CD4-positive, CD25-positive, alpha-beta regulatory T cell (primary cell): Measurements from ENCODE around the gene FABP1. TPM values are rescaled to one million over a fixed set of nuclear protein-coding genes. Genes with fewer than 3 reads are reported as not detected.

Source experiments
- ATAC-seq, 2 donors: fragments of 150-1000 bp; cut with Tn5 transposase; one replicate each; pipeline ENCODE4 v1.10.0; 2021; ENCODE audit warnings: low read depth in 2 of 2, moderate number of reproducible peaks in 2 of 2, moderate library complexity in 1 of 2
- DNase-seq, 3 donors: peaks; one replicate each; pipeline versions ENCODE4 v3.0.0 to v3.0.0-alpha.2; 2012 to 2022; ENCODE audit warnings: mixed read lengths in 1 of 3
- H3K27ac ChIP-seq: one replicate; pipeline ENCODE4 v1.7.0; 2013; ENCODE audit warnings: mild to moderate bottlenecking, low read length; ENCODE audit not compliant: insufficient read depth, poor library complexity, severe bottlenecking
- H3K27me3 ChIP-seq: one replicate; pipeline ENCODE4 v1.7.0; 2013; ENCODE audit warnings: low read length; ENCODE audit not compliant: control insufficient read depth, insufficient read depth
- H3K36me3 ChIP-seq: one replicate; pipeline ENCODE4 v1.7.0; 2013; ENCODE audit warnings: mild to moderate bottlenecking, low read length, moderate library complexity; ENCODE audit not compliant: control insufficient read depth, insufficient read depth
- H3K4me1 ChIP-seq: 2 replicates; pipeline ENCODE4 v1.7.0; 2013; ENCODE audit warnings: mild to moderate bottlenecking, low read length; ENCODE audit not compliant: insufficient read depth, control insufficient read depth, poor library complexity, severe bottlenecking
- H3K4me3 ChIP-seq: one replicate; pipeline ENCODE4 v1.7.0; 2013; ENCODE audit warnings: low read depth, mild to moderate bottlenecking, low read length, moderate library complexity
- H3K9me3 ChIP-seq, 2 experiments: 1 replicate in 1 of 2; 2 replicates in 1 of 2; pipeline ENCODE4 v1.7.0; 2013; ENCODE audit warnings: low read length in 2 of 2, mild to moderate bottlenecking in 1 of 2, moderate library complexity in 1 of 2; ENCODE audit not compliant: control insufficient read depth in 2 of 2
- H3K27ac Mint-ChIP-seq, 3 donors: one replicate each; pipeline ENCODE4 v1.8.0; 2020 to 2022; ENCODE audit warnings: mild to moderate bottlenecking in 3 of 3, mixed read lengths in 3 of 3, moderate library complexity in 2 of 3
- H3K27me3 Mint-ChIP-seq: one replicate; pipeline ENCODE4 v1.8.0; 2022; ENCODE audit warnings: mild to moderate bottlenecking, mixed read lengths
- H3K36me3 Mint-ChIP-seq: one replicate; pipeline ENCODE4 v1.8.0; 2020; ENCODE audit warnings: mixed read lengths
- H3K4me1 Mint-ChIP-seq, 4 donors: one replicate each; pipeline ENCODE4 v1.8.0; 2020 to 2022; ENCODE audit warnings: mixed read lengths in 4 of 4, mild to moderate bottlenecking in 1 of 4
- H3K4me3 Mint-ChIP-seq, 4 donors: one replicate each; pipeline ENCODE4 v1.8.0; 2020 to 2022; ENCODE audit warnings: mild to moderate bottlenecking in 4 of 4, mixed read lengths in 4 of 4, moderate library complexity in 3 of 4
- H3K9me3 Mint-ChIP-seq, 7 donors: one replicate each; pipeline ENCODE4 v1.8.0; 2020 to 2022; ENCODE audit warnings: mixed read lengths in 7 of 7, mild to moderate bottlenecking in 3 of 7, moderate library complexity in 2 of 7
- polyA plus RNA-seq, 4 donors: library from polyadenylated mRNA; unstranded; fragments of 300-500 nt; fragmentation: Illumina TruSeq; gene quantifications; one replicate each; pipeline ENCODE4 v1.2.3, GENCODE V29; 2021
- total RNA-seq: library from RNA; stranded (reverse); gene quantifications from one replicate; pipeline ENCODE4 v1.2.3, GENCODE V29; 2022

The FABP1 gene
- total and polyA plus RNA-seq, 5 donors from 2014 or later = not detected

DNA sequence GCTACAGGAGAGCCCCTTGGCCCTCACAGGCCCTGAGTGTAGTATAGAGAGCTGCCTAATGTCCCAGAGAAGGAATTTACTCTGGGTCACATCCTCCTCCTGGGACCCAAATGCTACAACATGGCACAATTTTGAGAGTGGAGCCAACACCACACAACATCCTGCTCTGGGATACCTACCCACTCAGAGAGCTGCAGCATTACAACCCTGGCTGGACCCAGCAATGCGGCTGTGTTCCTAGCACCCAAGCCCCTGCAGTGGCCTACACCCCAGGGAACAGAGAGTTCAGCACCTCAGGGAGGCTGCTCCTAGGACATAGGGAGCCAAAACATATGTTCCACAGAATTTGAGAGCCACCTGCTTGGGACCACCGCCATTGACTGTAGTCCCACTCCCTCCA, 19.3 kb upstream of the FABP1 start:
- no peaks in the 10 kb centered on the region for H3K27me3 ChIP-seq
- DNase-seq (no peak), ATAC-seq (no peak)
- peaks cover 2 to 29% (median 12%) of the 10 kb centered on the region in 7 donors for H3K9me3 Mint-ChIP-seq
- no peaks in the 10 kb centered on the region for H3K36me3 ChIP-seq
- H3K27me3 Mint-ChIP-seq = peaks cover 17% of the 10 kb centered on the region
- no peaks in the 10 kb centered on the region for H3K36me3 Mint-ChIP-seq
- no peak overlapping the region for H3K4me3 Mint-ChIP-seq
- no peak overlapping the region for H3K27ac ChIP-seq
- H3K4me3 ChIP-seq = no peak overlapping the region
- H3K4me1 Mint-ChIP-seq = no peaks in the 10 kb centered on the region
- H3K27ac Mint-ChIP-seq = no peak overlapping the region
- H3K9me3 ChIP-seq = peaks cover 6 to 20% of the 10 kb centered on the region in 2 experiments
- no peaks in the 10 kb centered on the region for H3K4me1 ChIP-seq

DNA sequence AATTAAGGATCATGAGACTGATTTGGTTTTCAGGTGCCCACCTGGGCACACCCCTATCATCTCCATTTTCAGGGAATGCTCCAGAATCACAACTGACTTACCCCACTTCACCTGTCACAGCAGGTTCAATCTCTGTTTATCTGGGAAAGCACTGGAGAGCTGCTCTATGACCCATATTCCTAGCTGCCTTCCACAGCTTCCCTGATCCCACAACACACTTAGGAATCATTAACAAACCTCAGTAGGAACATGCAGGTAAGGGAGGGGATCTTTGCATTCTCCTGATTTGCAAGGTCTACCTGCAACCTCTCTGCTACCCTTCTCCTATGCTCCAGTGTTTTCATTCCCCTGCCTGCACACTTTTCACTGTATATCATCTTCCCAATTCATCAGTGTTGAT, 18.7 kb upstream of the FABP1 start:
- Histone ChIP-seq H3K36me3 (no peaks in the 10 kb centered on the region), H3K4me3 (no peak overlapping the region), H3K9me3 (peaks cover 6 to 17% of the 10 kb centered on the region in 2 experiments), H3K4me1 (no peaks in the 10 kb centered on the region), H3K27me3 (no peaks in the 10 kb centered on the region), H3K27ac (no peak overlapping the region)
- H3K4me1 Mint-ChIP-seq = no peaks in the 10 kb centered on the region
- DNase-seq (no peak), ATAC-seq (no peak)
- H3K4me3 Mint-ChIP-seq = no peak overlapping the region
- H3K27ac Mint-ChIP-seq = no peak overlapping the region
- H3K9me3 Mint-ChIP-seq = peaks cover 2 to 30% (median 10%) of the 10 kb centered on the region in 7 donors
- H3K27me3 Mint-ChIP-seq = peaks cover 21% of the 10 kb centered on the region
- no peaks in the 10 kb centered on the region for H3K36me3 Mint-ChIP-seq

DNA sequence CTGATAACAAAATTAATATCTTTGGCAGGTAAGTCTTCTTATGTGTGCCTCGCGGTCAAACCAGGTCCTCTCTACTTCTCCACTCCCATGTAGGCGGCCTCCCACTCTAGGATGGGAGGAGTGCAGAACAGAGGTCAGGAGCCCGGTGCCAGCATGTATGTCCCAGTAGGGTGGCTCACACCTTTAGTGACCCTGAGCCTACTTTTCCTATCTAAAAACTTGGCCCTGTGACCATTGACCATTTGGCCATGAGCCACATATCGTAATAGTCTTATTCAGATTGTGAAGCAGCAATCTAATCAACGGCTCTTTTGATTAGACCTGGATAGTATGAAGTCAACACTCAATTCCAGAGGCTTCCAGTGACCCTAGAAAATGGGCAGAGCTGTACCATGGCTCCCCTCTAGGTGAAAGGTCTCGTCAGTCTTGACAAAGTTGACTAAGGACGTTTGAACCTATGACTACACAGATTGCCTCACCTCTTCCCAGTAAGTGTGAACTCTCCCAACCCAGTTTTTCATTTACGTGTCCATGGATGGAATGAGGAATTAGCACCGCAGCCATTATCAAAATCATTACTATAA, 17.1 kb upstream of the FABP1 start:
- no peak overlapping the region for H3K27ac Mint-ChIP-seq

DNA sequence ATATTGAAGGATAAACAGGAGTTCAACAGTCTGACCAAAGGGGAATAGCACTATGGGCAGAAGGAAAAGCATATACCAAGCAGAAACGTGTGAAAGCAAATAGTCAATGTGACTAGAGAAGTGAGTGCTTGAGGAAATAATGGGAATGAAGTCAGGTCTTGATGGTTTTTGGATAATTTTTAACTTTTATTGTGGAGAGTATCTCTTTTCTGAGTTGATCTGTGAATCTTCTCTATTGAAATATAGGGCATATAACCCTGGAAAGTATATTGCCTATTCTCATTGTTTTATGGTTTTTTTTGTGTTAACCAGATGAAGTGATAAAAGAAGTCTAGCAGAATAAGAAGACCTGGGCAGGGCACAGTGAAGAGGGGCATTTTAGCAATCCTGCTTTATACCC, 16.4 kb upstream of the FABP1 start:
- Mint-ChIP-seq H3K27ac (no peak overlapping the region), H3K4me3 (no peak overlapping the region), H3K36me3 (no peaks in the 10 kb centered on the region), H3K4me1 (no peaks in the 10 kb centered on the region), H3K9me3 (peaks cover 2 to 22% (median 7%) of the 10 kb centered on the region in 7 donors), H3K27me3 (peaks cover 36% of the 10 kb centered on the region)
- Histone ChIP-seq H3K36me3 (no peaks in the 10 kb centered on the region), H3K27me3 (peaks cover 3% of the 10 kb centered on the region), H3K27ac (no peak overlapping the region), H3K4me1 (no peaks in the 10 kb centered on the region), H3K9me3 (peaks cover 5 to 13% of the 10 kb centered on the region in 2 experiments), H3K4me3 (no peak overlapping the region)
- ATAC-seq (no peak), DNase-seq (no peak)

More for the DNA sequence above, 17.1 kb upstream of the FABP1 start:
- no peak for ATAC-seq
- no peak overlapping the region for H3K27ac ChIP-seq
- H3K36me3 ChIP-seq = no peaks in the 10 kb centered on the region
- H3K4me3 ChIP-seq = no peak overlapping the region
- Mint-ChIP-seq H3K36me3 (no peaks in the 10 kb centered on the region), H3K4me3 (no peak overlapping the region), H3K27me3 (peaks cover 29% of the 10 kb centered on the region), H3K4me1 (no peaks in the 10 kb centered on the region), H3K9me3 (peaks cover 2 to 26% (median 10%) of the 10 kb centered on the region in 7 donors)
- H3K27me3 ChIP-seq = peaks cover under 1% of the 10 kb centered on the region
- peaks cover 6 to 17% of the 10 kb centered on the region in 2 experiments for H3K9me3 ChIP-seq
- DNase-seq = no peak
- no peaks in the 10 kb centered on the region for H3K4me1 ChIP-seq

DNA sequence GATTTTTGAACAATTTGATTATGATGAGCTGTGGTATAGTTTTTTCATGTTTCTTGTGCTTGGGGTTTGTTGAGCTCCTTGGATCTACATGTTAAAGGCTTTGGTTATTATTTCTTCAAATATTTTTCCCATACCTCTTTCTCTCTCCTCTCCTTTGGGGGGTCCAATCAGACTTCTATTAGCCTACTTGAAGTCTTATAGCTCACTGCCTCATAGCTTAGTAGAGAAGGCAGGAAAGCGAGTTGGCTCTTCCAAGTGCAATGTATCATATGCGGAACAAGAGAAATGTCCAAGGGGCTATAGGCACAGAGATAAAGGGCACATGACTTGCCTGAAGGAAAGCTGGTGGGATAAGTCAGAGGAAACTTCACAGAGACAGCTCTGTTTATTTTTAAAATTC, 14.1 kb upstream of the FABP1 start:
- H3K4me3 ChIP-seq = no peak overlapping the region
- H3K4me3 Mint-ChIP-seq = no peak overlapping the region

DNA sequence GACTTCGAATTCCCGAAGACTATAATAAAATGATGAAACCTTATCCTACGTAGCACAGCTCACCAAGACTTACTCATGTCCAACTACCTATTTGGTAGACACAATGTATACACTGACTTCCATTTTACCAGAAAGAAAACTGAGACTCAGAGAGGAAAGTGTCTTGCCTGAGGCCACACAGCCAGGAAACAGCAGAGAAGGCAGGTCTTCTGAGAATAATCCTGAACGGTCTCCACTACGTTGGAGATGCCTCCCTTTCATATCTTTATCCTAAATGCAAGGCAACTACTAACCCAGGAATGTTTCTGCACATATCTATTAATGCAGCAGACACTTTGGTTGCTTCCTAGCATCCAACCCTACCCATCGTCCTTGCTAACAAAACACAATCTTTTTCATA, 11.9 kb upstream of the FABP1 start:
- Histone ChIP-seq H3K36me3 (no peaks in the 10 kb centered on the region), H3K4me3 (no peak overlapping the region), H3K4me1 (no peaks in the 10 kb centered on the region), H3K27ac (no peak overlapping the region), H3K9me3 (no peaks in the 10 kb centered on the region), H3K27me3 (peaks cover 10% of the 10 kb centered on the region)
- DNase-seq (no peak), ATAC-seq (no peak)
- H3K27ac Mint-ChIP-seq = no peak overlapping the region
- no peaks in the 10 kb centered on the region for H3K36me3 Mint-ChIP-seq
- peaks cover 47% of the 10 kb centered on the region for H3K27me3 Mint-ChIP-seq
- peaks cover 0 to 7% (median 3%) of the 10 kb centered on the region in 7 donors for H3K9me3 Mint-ChIP-seq
- H3K4me3 Mint-ChIP-seq = no peak overlapping the region
- H3K4me1 Mint-ChIP-seq = no peaks in the 10 kb centered on the region

More for the DNA sequence above, 14.1 kb upstream of the FABP1 start:
- Mint-ChIP-seq H3K27me3 (peaks cover 48% of the 10 kb centered on the region), H3K9me3 (peaks cover 0 to 10% (median 3%) of the 10 kb centered on the region in 7 donors), H3K36me3 (no peaks in the 10 kb centered on the region), H3K4me1 (no peaks in the 10 kb centered on the region), H3K27ac (no peak overlapping the region)
- H3K9me3 ChIP-seq = no peaks in the 10 kb centered on the region
- H3K27ac ChIP-seq = no peak overlapping the region
- no peak for DNase-seq
- no peaks in the 10 kb centered on the region for H3K36me3 ChIP-seq
- H3K27me3 ChIP-seq = peaks cover 7% of the 10 kb centered on the region
- H3K4me1 ChIP-seq = no peaks in the 10 kb centered on the region
- ATAC-seq = no peak

DNA sequence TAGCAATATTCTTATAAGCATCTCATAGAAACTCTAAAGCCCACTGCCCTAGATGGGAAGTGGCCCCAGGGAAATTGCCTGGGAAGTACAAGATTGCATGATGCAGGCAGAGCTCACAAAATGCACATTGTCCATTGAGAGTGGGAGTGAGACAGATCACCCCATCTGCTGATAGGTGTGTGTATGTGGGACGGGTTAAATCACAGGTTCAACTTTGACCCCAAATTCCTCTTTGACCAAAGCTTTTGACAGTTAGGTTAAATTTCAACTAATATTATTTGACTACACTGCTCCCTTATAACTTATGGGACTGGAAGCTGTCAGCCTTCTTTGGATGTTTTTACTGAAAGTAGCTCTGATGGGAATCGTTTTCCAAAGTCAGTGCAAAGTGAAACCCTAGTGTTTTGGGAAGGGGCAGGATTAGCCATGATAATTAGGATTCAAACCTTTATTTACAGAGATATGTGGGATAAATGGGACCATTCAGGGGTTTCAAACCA, 11.4 kb upstream of the FABP1 start:
- ATAC-seq = no peak
- no peaks in the 10 kb centered on the region for H3K9me3 ChIP-seq
- no peaks in the 10 kb centered on the region for H3K4me1 ChIP-seq
- H3K4me3 Mint-ChIP-seq = no peak overlapping the region
- H3K36me3 ChIP-seq = no peaks in the 10 kb centered on the region
- no peak overlapping the region for H3K27ac ChIP-seq
- DNase-seq = no peak
- H3K36me3 Mint-ChIP-seq = no peaks in the 10 kb centered on the region
- H3K4me3 ChIP-seq = no peak overlapping the region
- H3K9me3 Mint-ChIP-seq = peaks cover 0 to 7% (median 3%) of the 10 kb centered on the region in 7 donors
- H3K27ac Mint-ChIP-seq = no peak overlapping the region
- peaks cover 10% of the 10 kb centered on the region for H3K27me3 ChIP-seq
- H3K27me3 Mint-ChIP-seq = peaks cover 48% of the 10 kb centered on the region
- no peaks in the 10 kb centered on the region for H3K4me1 Mint-ChIP-seq

DNA sequence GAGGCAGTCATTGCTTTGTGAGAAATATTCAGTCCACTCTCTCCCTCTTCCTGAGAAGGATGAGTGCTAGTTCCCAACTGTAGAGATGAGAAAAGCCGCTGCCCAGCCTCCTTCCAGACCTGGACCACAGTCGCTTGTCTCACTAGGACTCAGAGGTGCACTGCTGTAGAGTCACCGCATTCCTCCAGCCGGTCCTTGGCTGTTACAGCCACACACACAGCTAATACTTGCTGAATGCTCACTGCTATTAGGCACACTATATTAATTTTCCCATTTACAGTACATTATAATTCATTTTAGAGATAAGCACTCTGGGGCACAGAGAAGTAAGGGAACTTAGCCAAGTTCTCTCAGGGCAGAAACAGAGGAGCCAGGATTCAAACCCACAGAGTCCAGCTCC, 10.0 kb upstream of the FABP1 start:
- Histone ChIP-seq H3K27me3 (peaks cover 12% of the 10 kb centered on the region), H3K9me3 (no peaks in the 10 kb centered on the region), H3K36me3 (no peaks in the 10 kb centered on the region), H3K4me3 (no peak overlapping the region), H3K4me1 (no peaks in the 10 kb centered on the region), H3K27ac (no peak overlapping the region)
- H3K27me3 Mint-ChIP-seq = peaks cover 48% of the 10 kb centered on the region
- no peak for DNase-seq
- H3K36me3 Mint-ChIP-seq = no peaks in the 10 kb centered on the region
- no peak overlapping the region for H3K27ac Mint-ChIP-seq
- peaks cover 0 to 7% (median 3%) of the 10 kb centered on the region in 7 donors for H3K9me3 Mint-ChIP-seq
- H3K4me3 Mint-ChIP-seq = no peak overlapping the region
- ATAC-seq = no peak
- H3K4me1 Mint-ChIP-seq = no peaks in the 10 kb centered on the region
